Neural cell (in vitro differentiated cells): ENCODE results near the gene FOXO6.

ENCODE experiments used
- EP300 ChIP-seq: fragments of 450-650 bp; conservative IDR thresholded peaks from 2 replicates; pipeline ENCODE4 v1.6.1; 2014; ENCODE audit warnings: antibody characterized with exemption, mild to moderate bottlenecking, moderate library complexity; ENCODE audit not compliant: poor library complexity, severe bottlenecking
- EZH2 ChIP-seq: fragments of 200-600, 300-800 bp; shearing (Covaris generic), sonication (generic); IDR thresholded peaks from 2 replicates; pipeline ENCODE4 v1.6.1; 2014; ENCODE audit warnings: antibody characterized with exemption, low read length, borderline replicate concordance, mild to moderate bottlenecking; ENCODE audit not compliant: insufficient read depth, poor library complexity, severe bottlenecking
- POLR2AphosphoS5 ChIP-seq: IDR thresholded peaks from 2 replicates; pipeline ENCODE4 v1.6.1; 2012
- SMC3 ChIP-seq: fragments of 450-650 bp; conservative IDR thresholded peaks from 2 replicates; pipeline ENCODE4 v1.6.1; 2014; ENCODE audit warnings: antibody characterized with exemption, mild to moderate bottlenecking, moderate library complexity; ENCODE audit not compliant: poor library complexity
- TAF1 ChIP-seq: IDR thresholded peaks from 2 replicates; pipeline ENCODE4 v1.6.1; 2012; ENCODE audit warnings: low read depth
- TF ChIP-seq, protein P1 (sequence below): fragments of 450-650 bp; IDR thresholded peaks from 2 replicates; pipeline ENCODE4 v1.5.1; 2014; ENCODE audit warnings: antibody characterized with exemption, mild to moderate bottlenecking, moderate library complexity; ENCODE audit not compliant: poor library complexity, severe bottlenecking

DNA sequence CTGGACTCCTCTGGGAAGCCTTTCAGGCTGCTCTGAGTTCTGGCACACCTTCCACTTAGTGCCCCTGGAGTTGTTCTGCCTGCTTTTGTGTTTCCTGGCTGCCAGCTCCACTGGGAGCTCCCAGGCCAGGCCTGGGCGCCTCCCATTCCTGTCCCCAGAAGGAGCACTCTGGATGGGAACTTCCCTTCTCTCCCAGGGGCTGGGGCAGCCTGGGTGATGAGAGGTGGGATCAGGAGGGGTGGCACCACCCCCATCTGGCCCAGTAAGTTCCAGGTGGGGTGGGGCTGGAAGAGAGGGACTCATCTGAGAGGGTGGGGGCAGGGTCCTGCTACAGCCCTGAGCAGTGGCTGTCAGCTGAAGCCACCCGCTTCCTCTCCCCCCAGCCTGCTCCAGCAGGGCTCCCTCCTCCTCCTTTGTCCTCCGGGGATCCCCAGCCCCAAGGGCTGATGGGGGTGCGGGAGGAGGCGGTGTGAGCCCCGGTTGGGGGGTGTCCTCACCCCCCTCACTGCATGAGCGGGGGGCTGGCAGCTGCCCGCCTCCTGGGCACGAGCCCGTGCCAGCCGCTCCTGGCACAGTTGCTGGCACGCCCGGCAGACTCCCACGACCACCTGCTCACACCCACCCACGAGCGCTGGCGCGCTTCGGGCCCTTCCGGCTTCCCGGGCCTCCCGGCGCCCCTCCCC lies 4.7 kb downstream of the FOXO6 start:
- TF ChIP-seq EP300 (no peak), EZH2 (no peak), TAF1 (no peak), SMC3 (no peak), POLR2AphosphoS5 (no peak)
- TF ChIP-seq, protein P1, sequence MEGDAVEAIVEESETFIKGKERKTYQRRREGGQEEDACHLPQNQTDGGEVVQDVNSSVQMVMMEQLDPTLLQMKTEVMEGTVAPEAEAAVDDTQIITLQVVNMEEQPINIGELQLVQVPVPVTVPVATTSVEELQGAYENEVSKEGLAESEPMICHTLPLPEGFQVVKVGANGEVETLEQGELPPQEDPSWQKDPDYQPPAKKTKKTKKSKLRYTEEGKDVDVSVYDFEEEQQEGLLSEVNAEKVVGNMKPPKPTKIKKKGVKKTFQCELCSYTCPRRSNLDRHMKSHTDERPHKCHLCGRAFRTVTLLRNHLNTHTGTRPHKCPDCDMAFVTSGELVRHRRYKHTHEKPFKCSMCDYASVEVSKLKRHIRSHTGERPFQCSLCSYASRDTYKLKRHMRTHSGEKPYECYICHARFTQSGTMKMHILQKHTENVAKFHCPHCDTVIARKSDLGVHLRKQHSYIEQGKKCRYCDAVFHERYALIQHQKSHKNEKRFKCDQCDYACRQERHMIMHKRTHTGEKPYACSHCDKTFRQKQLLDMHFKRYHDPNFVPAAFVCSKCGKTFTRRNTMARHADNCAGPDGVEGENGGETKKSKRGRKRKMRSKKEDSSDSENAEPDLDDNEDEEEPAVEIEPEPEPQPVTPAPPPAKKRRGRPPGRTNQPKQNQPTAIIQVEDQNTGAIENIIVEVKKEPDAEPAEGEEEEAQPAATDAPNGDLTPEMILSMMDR = no peak
